Mesodermal cell (in vitro differentiated cells): ENCODE data around the gene TBC1D20.
"Not testable (repeated sequence)": the region's sequence is repeated elsewhere in the genome, so short reads cannot be mapped to it uniquely, and the experiment has no call there.

Experiments
- H3K27ac ChIP-seq: 2 replicates; pipeline ENCODE4 v1.7.0; 2013; ENCODE audit warnings: mild to moderate bottlenecking, low read depth, low read length, moderate library complexity; ENCODE audit not compliant: severe bottlenecking
- H3K36me3 ChIP-seq: 2 replicates; pipeline ENCODE4 v1.7.1; 2013; ENCODE audit warnings: mild to moderate bottlenecking, low read length, moderate library complexity; ENCODE audit not compliant: control insufficient read depth, insufficient read depth
- H3K4me1 ChIP-seq: one replicate; pipeline ENCODE4 v1.7.1; 2013; ENCODE audit warnings: mild to moderate bottlenecking, low read length; ENCODE audit not compliant: insufficient read depth, control insufficient read depth, poor library complexity, severe bottlenecking
- H3K4me3 ChIP-seq: 2 replicates; pipeline ENCODE4 v1.7.0; 2013; ENCODE audit warnings: low read length, control low read depth, mild to moderate bottlenecking; ENCODE audit not compliant: insufficient read depth, poor library complexity, severe bottlenecking; ENCODE audit errors: extremely low read depth
- H3K9me3 ChIP-seq: 2 replicates; pipeline ENCODE4 v1.7.1; 2013; ENCODE audit warnings: mild to moderate bottlenecking, low read length, moderate library complexity; ENCODE audit not compliant: control insufficient read depth
- WGBS, 2 experiments: methylation state at CpG; one replicate each; pipeline ENCODE4 v1.1.5; 2013; ENCODE audit warnings: missing lambda C conversion rate in 2 of 2; ENCODE audit not compliant: insufficient coverage in 2 of 2; 5-methylcytosine and 5-hydroxymethylcytosine counted together

The TBC1D20 gene

DNA sequence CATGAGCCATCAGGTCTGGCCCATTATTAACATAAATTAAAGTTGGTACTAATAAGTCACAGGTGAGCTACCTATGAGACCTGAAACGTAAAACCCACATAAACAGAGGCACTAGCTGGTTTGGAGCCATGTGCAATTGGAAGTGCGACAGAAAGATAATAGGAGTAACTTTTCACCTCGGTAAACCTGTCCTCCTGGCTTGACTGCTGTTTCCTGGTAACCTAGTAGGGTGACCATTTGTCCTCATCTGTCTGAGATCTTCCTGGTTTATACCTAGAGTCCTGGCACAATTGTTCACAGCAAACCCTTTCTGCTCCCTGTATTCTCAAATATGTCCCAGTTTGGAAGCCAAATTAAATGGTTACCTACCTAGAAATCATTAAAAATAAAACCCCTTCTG is 7.4 kb downstream of the TBC1D20 start:
- no peaks in the 10 kb centered on the region for H3K9me3 ChIP-seq
- 82 to 97% methylated on average over 3 of the region's 3 CpGs for WGBS, 2 experiments
- H3K27ac ChIP-seq, result no peak overlapping the region
- H3K36me3 ChIP-seq, result peaks cover 53% of the 10 kb centered on the region
- H3K4me1 ChIP-seq, result peaks cover 7% of the 10 kb centered on the region
- no peak overlapping the region for H3K4me3 ChIP-seq

DNA sequence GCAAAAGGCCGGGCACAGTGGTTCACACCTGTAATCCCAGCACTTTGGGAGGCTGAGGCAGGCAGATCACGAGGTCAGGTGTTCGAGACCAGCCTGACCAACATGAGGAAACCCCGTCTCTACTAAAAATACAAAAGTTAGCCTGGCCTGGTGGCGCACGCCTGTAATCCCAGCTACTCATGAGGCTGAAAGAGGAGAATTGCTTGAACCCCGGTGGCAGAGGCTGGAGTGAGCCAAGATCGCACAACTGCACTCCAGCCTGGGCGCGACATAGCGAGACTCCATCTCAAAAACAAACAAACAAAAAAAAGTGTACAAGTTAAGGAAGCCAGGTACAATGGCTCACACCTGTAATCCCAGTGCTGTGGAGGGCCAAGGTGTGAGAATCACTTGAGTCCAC is 10.3 kb downstream of the TBC1D20 start:
- not testable (repeated sequence) for H3K4me1 ChIP-seq, H3K4me3 ChIP-seq, H3K27ac ChIP-seq, H3K9me3 ChIP-seq
- 89 to 98% methylated on average over 5 to 7 of the region's 11 CpGs for WGBS, 2 experiments
- peaks cover 49% of the 10 kb centered on the region for H3K36me3 ChIP-seq

DNA sequence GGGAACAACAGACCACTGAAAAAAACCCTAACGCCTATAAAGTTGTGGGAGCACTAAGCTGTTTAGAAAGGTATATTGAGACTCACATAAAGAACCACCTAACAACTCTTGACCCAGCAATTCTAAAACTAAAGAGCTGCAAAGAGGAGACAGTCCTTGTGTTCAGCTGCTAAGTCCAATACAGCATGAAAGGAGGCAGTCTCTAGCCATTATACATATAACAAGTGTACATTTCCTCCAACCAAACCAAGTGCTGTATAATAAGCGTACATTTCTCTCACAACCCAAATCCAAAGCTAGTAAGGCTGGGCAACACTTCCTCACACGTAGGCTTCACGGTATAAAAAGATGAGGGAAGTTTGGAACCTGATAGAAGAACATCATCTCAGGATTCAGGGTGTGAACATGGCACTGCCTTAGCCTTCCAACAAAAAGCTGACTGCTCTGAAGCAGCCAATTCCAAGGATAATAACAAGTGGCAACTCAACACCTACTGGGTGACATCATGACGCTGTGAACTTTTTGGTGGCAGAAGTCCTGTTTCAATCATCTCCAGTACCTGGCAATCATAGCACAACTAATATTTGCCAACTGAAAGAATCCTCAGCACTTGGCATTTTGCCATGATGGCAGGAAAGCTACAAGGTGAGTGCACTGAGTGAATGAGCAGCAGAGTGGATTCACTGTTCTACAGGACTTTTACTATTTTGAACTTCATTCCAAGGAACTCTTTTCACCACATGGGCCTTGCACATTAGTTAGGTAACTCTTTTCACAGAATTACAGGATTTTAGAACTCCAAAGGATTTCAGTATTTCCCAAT is 16.6 kb downstream of the TBC1D20 start:
- Histone ChIP-seq H3K27ac (no peak overlapping the region), H3K4me1 (peaks cover 8% of the 10 kb centered on the region), H3K4me3 (no peak overlapping the region), H3K36me3 (peaks cover 72% of the 10 kb centered on the region), H3K9me3 (no peaks in the 10 kb centered on the region)
- WGBS, 2 experiments, result 94% methylated on average over 3 of the region's 5 CpGs

DNA sequence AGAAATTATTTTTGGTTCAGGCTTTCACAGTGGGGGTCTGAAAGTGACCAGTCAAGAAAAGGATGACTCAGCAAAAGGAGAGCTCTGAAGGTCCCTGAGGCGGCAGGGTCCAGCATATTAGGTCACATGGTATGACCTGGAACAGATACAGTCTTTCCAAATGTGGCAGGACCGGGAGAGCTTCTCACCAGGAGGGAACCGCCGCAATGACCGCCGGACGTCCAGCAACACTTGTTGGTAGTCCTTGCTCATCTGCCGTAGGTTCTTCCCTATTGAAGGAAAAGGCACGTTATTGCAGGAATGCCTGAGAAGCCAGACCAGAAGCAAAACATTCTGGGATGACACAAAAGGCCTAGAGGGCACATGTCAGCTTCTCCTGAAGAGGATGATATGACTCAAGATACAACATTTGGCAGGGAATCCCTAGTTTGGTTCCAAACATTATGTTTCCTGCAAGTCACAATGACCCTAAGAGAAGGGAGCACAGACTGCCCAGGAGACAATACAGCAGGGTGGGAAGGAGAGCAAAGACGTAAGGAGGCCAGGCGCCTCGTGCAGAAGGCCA is 17.4 kb downstream of the TBC1D20 start:
- no peak overlapping the region for H3K27ac ChIP-seq
- peaks cover 76% of the 10 kb centered on the region for H3K36me3 ChIP-seq
- no peaks in the 10 kb centered on the region for H3K9me3 ChIP-seq
- WGBS, 2 experiments, result 91 to 92% methylated on average over 12 of the region's 12 CpGs
- peaks cover 8% of the 10 kb centered on the region for H3K4me1 ChIP-seq
- H3K4me3 ChIP-seq, result no peak overlapping the region

DNA sequence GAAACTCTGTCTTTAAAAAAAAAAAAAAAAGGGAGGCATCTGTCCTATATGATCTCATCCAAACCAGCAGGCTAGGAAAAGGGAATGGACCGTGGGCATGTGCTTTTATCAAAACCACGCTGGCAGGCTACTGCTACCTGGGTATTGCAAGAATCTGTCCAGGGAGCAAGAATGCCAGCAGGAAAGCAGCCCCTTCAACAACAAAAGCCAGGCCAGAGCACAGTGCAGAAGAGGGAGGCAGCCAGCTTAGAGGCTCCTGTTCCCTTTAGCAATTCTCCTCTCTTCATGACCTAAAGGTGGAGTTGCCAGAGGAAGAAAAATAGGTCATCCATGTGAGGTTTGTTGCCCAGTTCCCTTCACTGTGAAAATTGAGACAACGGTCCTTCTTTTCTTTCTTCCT is 18.2 kb downstream of the TBC1D20 start:
- Histone ChIP-seq H3K36me3 (peaks cover 85% of the 10 kb centered on the region), H3K9me3 (no peaks in the 10 kb centered on the region), H3K4me3 (no peak overlapping the region), H3K4me1 (peaks cover 8% of the 10 kb centered on the region), H3K27ac (no peak overlapping the region)
- WGBS, 2 experiments, result 86 to 94% methylated on average over 1 to 2 of the region's 3 CpGs

DNA sequence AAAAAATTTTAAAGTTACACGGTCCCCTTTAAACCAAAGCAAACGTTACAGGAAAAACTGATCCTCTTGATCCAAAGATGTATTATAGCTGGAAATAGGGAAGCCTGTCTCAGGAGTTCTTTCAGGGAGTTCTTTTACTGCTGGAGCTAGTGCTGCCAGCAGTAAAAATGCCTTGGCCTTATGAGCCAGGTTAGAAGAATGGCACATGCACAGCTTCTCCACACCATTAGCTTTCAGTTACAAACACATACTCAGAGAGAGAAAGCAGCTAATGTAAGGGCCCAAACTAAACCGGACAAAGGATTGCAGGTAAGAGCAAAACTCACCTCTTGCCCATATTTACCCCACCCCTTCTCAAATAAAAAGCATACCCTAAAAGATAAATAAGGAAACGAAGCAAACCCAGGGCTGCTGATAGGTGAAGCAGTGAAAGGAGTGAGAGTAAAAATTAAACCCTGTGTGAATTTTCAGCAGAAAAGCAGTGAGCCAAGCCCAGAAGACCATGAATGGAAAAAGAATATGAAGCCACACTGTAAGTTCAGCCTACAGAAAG is 19.0 kb downstream of the TBC1D20 start:
- Histone ChIP-seq H3K36me3 (peaks cover 87% of the 10 kb centered on the region), H3K4me3 (no peak overlapping the region), H3K9me3 (no peaks in the 10 kb centered on the region), H3K27ac (no peak overlapping the region), H3K4me1 (peaks cover 8% of the 10 kb centered on the region)
- 100% methylated on average over 2 of the region's 4 CpGs; no CpG with 5 or more reads in 1 of the 2 experiments for WGBS, 2 experiments

DNA sequence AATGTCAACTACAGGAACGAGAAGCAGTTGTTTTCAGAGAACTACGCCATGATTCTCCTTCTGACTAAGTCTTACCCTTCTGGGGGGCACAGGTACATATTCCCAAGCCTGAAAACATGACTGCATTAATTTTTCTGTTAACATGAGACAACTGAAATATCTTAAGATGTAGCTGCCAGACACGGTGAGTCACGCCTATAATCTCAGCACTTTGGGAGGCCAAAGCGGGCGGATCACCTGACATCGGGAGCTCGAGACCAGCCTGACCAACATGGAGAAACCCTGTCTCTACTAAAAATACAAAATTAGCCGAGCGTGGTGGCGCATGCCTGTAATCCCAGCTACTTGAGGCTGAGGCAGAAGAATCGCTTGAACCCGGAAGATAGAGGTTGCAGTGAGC is 21.7 kb downstream of the TBC1D20 start:
- no peak overlapping the region for H3K27ac ChIP-seq
- WGBS, 2 experiments, result 91 to 93% methylated on average over 9 to 10 of the region's 13 CpGs
- H3K36me3 ChIP-seq, result peaks cover 90% of the 10 kb centered on the region
- peaks cover 8% of the 10 kb centered on the region for H3K4me1 ChIP-seq
- no peaks in the 10 kb centered on the region for H3K9me3 ChIP-seq
- H3K4me3 ChIP-seq, result no peak overlapping the region

DNA sequence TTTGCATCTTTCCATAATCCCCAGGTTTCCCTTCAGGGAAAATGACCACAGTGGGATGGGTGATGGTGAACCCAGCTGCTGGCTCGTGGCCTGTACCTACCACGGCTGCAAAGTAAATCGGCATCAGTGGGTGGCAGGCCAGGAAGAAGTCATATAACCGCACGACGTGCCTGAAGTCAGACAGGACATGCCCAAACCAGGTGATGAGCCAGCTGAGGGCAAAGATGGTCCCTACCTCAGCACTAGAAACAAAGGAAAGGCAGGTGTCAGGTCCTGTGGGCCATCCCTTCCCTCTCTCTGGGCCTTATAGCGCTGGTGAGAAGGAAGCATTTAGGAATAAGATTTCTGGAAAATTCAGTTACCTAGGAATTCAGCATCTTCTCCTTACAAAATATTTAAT is 22.2 kb downstream of the TBC1D20 start:
- H3K4me3 ChIP-seq, result no peak overlapping the region
- no peak overlapping the region for H3K27ac ChIP-seq
- peaks cover 94% of the 10 kb centered on the region for H3K36me3 ChIP-seq
- H3K4me1 ChIP-seq, result peaks cover 8% of the 10 kb centered on the region
- H3K9me3 ChIP-seq, result no peaks in the 10 kb centered on the region
- WGBS, 2 experiments, result 94 to 98% methylated on average over 5 to 6 of the region's 7 CpGs

DNA sequence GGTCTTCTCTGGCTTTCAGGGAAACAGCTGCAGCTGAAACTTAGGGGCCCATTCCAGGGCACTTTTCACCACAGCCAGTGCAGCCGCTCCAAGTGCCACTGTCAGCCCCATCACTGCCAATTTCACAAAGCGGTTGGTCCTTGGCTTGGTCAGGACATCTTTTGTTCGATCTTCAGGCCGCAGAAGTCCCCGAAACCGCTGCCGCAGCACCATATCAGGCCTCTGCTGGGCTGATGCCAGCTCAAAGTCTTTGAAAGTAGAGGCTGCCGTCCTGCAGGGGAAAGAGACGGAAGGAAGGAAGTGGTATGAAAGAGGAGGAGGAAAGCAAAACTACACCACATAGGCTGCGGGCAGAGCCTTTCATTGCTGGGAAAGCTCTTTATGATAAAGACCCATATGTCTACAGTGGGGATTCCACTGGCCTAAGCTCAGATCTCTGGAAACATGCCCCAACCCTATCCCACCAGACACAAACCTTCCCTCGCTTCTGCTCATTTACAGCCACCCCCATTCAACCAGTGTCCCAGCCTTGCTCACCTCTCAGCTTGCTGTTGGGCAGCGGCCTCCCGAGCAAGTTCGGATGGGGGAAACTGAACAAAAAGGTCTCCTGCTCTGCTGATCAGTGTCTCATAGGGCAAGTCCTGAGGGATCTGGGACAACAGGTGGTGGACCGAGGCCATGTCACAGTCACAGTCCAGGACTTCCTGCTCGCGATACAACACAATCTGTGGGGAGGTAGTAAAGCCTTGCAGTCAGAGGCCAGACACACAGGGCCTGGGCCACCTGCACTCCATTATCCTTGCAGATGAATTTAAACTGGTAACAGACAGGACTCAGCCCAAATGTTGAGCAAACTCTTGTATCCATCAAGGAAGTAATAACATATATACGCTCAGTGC is 23.5 kb downstream of the TBC1D20 start:
- no peaks in the 10 kb centered on the region for H3K4me1 ChIP-seq
- no peak overlapping the region for H3K4me3 ChIP-seq
- 97 to 100% methylated on average over 16 to 17 of the region's 18 CpGs for WGBS, 2 experiments
- H3K36me3 ChIP-seq, result peaks cover 96% of the 10 kb centered on the region
- no peaks in the 10 kb centered on the region for H3K9me3 ChIP-seq
- H3K27ac ChIP-seq, result no peak overlapping the region

DNA sequence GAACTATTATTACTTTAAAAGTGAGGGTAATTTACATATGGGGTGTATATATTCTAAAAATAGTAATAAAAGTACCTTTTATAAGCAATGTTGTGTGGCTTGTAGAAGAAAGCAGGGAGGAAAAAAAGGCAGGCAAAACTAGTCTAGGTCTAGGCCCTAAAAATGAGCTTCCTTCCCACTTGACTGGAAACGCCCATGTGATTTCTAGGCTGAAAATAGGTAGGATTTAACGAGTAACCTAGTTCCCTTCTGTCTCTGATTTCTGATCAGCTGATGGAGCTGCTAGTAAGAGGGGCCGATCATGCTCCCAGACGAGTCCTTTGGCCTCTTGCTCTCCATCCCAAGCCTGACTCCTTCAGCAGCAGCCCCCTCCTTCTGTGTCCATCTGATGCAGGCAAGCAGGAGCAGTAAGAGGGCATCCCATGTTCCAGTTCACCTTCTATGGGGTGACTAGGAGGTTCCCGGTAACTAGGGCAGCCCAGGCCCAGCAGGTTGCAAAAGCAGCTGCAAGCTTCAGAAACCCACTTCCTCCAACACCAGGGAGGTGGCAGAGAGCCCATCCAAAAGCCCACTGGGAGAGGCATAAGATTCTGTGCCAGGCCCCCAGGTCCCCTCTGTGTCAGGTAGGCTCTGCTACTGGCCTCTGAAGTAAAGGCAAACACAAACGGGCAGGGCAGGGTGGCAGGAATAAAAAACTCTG is 24.4 kb downstream of the TBC1D20 start:
- Histone ChIP-seq H3K27ac (no peak overlapping the region), H3K9me3 (no peaks in the 10 kb centered on the region), H3K4me1 (no peaks in the 10 kb centered on the region), H3K4me3 (no peak overlapping the region), H3K36me3 (peaks cover 87% of the 10 kb centered on the region)
- WGBS, 2 experiments, result 91 to 100% methylated on average over 3 to 4 of the region's 6 CpGs
